SK-N-SH treated with all-trans-retinoic acid at 6 μM for 48 hours (cell line): ENCODE results near the gene FAM81B.
A peak's percentile ranks its signal among the peaks of the same experiment; 100 is the strongest.

Experiments
- ATAC-seq: fragments of 200-7000 bp; cut with Tn5 transposase; 3 replicates; pipeline ENCODE4 v1.9.1; 2020; ENCODE audit warnings: mild to moderate bottlenecking, moderate library complexity
- ARNTL ChIP-seq: fragments of 450-650 bp; formaldehyde crosslinking; IDR thresholded peaks from 2 replicates; pipeline ENCODE4 v1.5.0; 2020; ENCODE audit warnings: low read depth, mild to moderate bottlenecking, moderate library complexity, borderline replicate concordance
- BACH2 ChIP-seq: fragments of 250-450 bp; sonication (Bioruptor Pico); IDR thresholded peaks from 2 replicates; pipeline ENCODE4 v1.9.0; 2021; ENCODE audit warnings: mild to moderate bottlenecking, borderline replicate concordance
- CSDC2 ChIP-seq: fragments of 250-450 bp; sonication (Bioruptor Pico); IDR thresholded peaks from 2 replicates; pipeline ENCODE4 v1.5.0; 2020; ENCODE audit warnings: mild to moderate bottlenecking, moderate library complexity
- CSRNP3 ChIP-seq: fragments of 250-450 bp; sonication (Bioruptor Pico); IDR thresholded peaks from 2 replicates; pipeline ENCODE4 v1.5.1; 2021; ENCODE audit warnings: mild to moderate bottlenecking, moderate library complexity
- ESRRG ChIP-seq: fragments of 250-450 bp; sonication (Bioruptor Pico); IDR thresholded peaks from 2 replicates; pipeline ENCODE4 v1.6.1; 2021; ENCODE audit warnings: mild to moderate bottlenecking
- GLIS3 ChIP-seq: fragments of 250-450 bp; sonication (Bioruptor Pico); IDR thresholded peaks from 2 replicates; pipeline ENCODE4 v1.5.0; 2020; ENCODE audit warnings: mild to moderate bottlenecking, moderate library complexity
- ISL1 ChIP-seq: fragments of 250-450 bp; sonication (Bioruptor Pico); IDR thresholded peaks from 2 replicates; pipeline ENCODE4 v2.1.2; 2022; ENCODE audit warnings: mild to moderate bottlenecking, moderate library complexity
- POU6F1 ChIP-seq: fragments of 250-450 bp; sonication (Bioruptor Pico); IDR thresholded peaks from 2 replicates; pipeline ENCODE4 v1.8.0; 2021; ENCODE audit warnings: low read depth, mild to moderate bottlenecking, moderate library complexity, borderline replicate concordance
- PPARA ChIP-seq: fragments of 250-450 bp; sonication (Bioruptor Pico); IDR thresholded peaks from 2 replicates; pipeline ENCODE4 v1.5.0; 2020; ENCODE audit warnings: mild to moderate bottlenecking, borderline replicate concordance
- RARB ChIP-seq: fragments of 250-450 bp; sonication (Bioruptor Pico); IDR thresholded peaks from 2 replicates; pipeline ENCODE4 v1.8.0; 2021; ENCODE audit warnings: mild to moderate bottlenecking, moderate library complexity
- TCF4 ChIP-seq: fragments of 250-450 bp; sonication (Bioruptor Pico); IDR thresholded peaks from 2 replicates; pipeline ENCODE4 v1.8.0; 2021; ENCODE audit warnings: mild to moderate bottlenecking, moderate library complexity, borderline replicate concordance
- TOX ChIP-seq: fragments of 250-450 bp; sonication (Bioruptor Pico); IDR thresholded peaks from 2 replicates; pipeline ENCODE4 v1.8.0; 2021; ENCODE audit warnings: mild to moderate bottlenecking, moderate library complexity, borderline replicate concordance
- TSHZ2 ChIP-seq: fragments of 250-450 bp; sonication (Bioruptor Pico); IDR thresholded peaks from 2 replicates; pipeline ENCODE4 v1.5.0; 2020; ENCODE audit warnings: mild to moderate bottlenecking, moderate library complexity
- ZC3H10 ChIP-seq: fragments of 250-450 bp; sonication (Bioruptor Pico); IDR thresholded peaks from 2 replicates; pipeline ENCODE4 v1.5.1; 2021; ENCODE audit warnings: mild to moderate bottlenecking, moderate library complexity
- ZFP3 ChIP-seq: fragments of 250-450 bp; sonication (Bioruptor Pico); IDR thresholded peaks from 2 replicates; pipeline ENCODE4 v1.5.0; 2020; ENCODE audit warnings: mild to moderate bottlenecking, moderate library complexity
- ZFP30 ChIP-seq: fragments of 450-650 bp; formaldehyde crosslinking; IDR thresholded peaks from 2 replicates; pipeline ENCODE4 v1.5.0; 2022; ENCODE audit warnings: mild to moderate bottlenecking, moderate library complexity
- ZNF565 ChIP-seq: fragments of 450-650 bp; formaldehyde crosslinking; conservative IDR thresholded peaks from 2 replicates; pipeline ENCODE4 v1.5.0; 2020; ENCODE audit warnings: low read depth, mild to moderate bottlenecking, moderate library complexity
- ZNF70 ChIP-seq: fragments of 450-650 bp; formaldehyde crosslinking; IDR thresholded peaks from 2 replicates; pipeline ENCODE4 v1.5.0; 2020; ENCODE audit warnings: mild to moderate bottlenecking, moderate library complexity
- ZNF8 ChIP-seq: fragments of 450-650 bp; formaldehyde crosslinking; IDR thresholded peaks from 2 replicates; pipeline ENCODE4 v1.5.0; 2020; ENCODE audit warnings: mild to moderate bottlenecking, moderate library complexity

The FAM81B gene

GRCh38 chr5:95392593-95393182, 1.5 kb downstream of the FAM81B start:
- TF ChIP-seq TOX (no peak), ZFP30 (no peak), ZFP3 (CRISPR knock-in tag) (no peak), ZNF70 (CRISPR knock-in tag) (no peak), PPARA (CRISPR knock-in tag) (no peak), CSRNP3 (CRISPR knock-in tag) (no peak), ISL1 (no peak), ZC3H10 (no peak), TSHZ2 (no peak), BACH2 (CRISPR knock-in tag) (no peak), CSDC2 (CRISPR knock-in tag) (no peak), ESRRG (CRISPR knock-in tag) (no peak), GLIS3 (no peak), ZNF8 (CRISPR knock-in tag) (no peak), RARB (CRISPR knock-in tag) (no peak)
- peak; percentile 57 for ATAC-seq

GRCh38 chr5:95393279-95393678, 2.1 kb downstream of the FAM81B start:
- ATAC-seq, result no peak
- TF ChIP-seq PPARA (CRISPR knock-in tag) (no peak), ZFP30 (no peak), ZFP3 (CRISPR knock-in tag) (no peak), POU6F1 (CRISPR knock-in tag) (no peak), RARB (CRISPR knock-in tag) (no peak), ESRRG (CRISPR knock-in tag) (no peak), CSRNP3 (CRISPR knock-in tag) (no peak), BACH2 (CRISPR knock-in tag) (no peak)
- TF ChIP-seq, all 23 proteins: peak for 0

- no peak for TF ChIP-seq ARNTL
- TF ChIP-seq, all 23 proteins: peak for 0
- ATAC-seq, result no peak
Measured at GRCh38 chr5:95398989-95399388, 7.8 kb downstream of the FAM81B start.

GRCh38 chr5:95401626-95402025, 10.5 kb downstream of the FAM81B start:
- no peak for ATAC-seq
- TF ChIP-seq TCF4 (CRISPR knock-in tag), result no peak

GRCh38 chr5:95403996-95404395, 12.8 kb downstream of the FAM81B start:
- no peak for TF ChIP-seq CSRNP3 (CRISPR knock-in tag)
- no peak for TF ChIP-seq ZNF8 (CRISPR knock-in tag)
- TF ChIP-seq ZNF565, result no peak
- no peak for TF ChIP-seq ZFP3 (CRISPR knock-in tag)
- peak; percentile 59 for ATAC-seq
